ENCODE data around the gene TNRC6C. TPM values are rescaled to one million over a fixed set of nuclear protein-coding genes. Genes with fewer than 3 reads are reported as not detected.

TNRC6C gene
- total RNA-seq, 1 experiment from 2014 or later: 16.4 TPM

DNA sequence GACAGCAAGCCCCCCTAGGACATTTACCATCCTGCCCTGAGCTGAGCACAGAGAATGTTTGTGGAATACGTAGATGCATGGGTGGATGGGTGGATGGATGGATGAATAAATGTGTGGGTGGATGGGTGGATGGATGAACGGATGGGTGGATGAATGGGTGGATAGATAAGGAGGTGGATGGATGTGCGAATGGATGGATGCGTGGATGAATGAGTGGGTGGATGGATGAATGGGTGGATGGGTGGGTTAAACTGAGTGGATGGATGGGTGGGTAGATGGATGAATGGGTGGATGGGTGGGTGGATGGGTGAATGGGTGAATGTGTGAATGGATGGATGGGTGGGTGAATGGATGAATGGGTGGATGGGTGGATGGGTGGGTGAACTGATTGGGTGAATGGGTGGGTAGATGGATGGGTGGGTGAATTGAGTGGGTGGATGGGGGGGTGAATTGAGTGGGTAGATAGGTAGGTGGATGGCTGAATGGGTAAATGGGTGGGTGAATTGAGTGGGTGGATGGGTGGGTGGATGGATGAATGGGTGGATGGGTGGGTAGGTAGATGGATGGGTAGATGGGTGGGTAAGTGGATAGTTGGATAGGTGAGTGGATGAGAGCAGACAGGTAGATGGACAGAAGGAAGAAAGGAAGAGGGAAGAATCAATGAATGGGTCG is 164.9 kb downstream of the TNRC6C start:
- Mint-ChIP-seq H3K27me3 (ENCODE audit: insufficient read depth, unreplicated experiment) (no peaks in the 10 kb centered on the region), H3K36me3 (ENCODE audit: insufficient read depth, unreplicated experiment) (peaks cover 11% of the 10 kb centered on the region), H3K4me1 (ENCODE audit: insufficient read depth, unreplicated experiment) (no peaks in the 10 kb centered on the region), H3K9me3 (ENCODE audit: unreplicated experiment) (no peaks in the 10 kb centered on the region), H3K27ac (ENCODE audit: low read depth, unreplicated experiment) (no peak overlapping the region), H3K4me3 (ENCODE audit: unreplicated experiment) (no peak overlapping the region)
- DNase-seq (ENCODE audit: unreplicated experiment): no peak
- intact Hi-C loops (cut with micrococcal nuclease): no loop called here
- ChIA-PET POLR2A (no interaction called here), CTCF (interaction anchor here (0.9 kb wide), 1 partner anchor 10 kb away, joined by 3 read pairs; no protein-coding TSS in a partner anchor)
- no peak for TF ChIP-seq CTCF (IDR thresholded peaks at IDR 0.05; ENCODE audit: unreplicated experiment)
- BruUV-seq (replicated peaks): no TSS peak

GRCh38 chr17:78124081-78124835 is 165.8 kb downstream of the TNRC6C start:
- intact Hi-C loops (cut with micrococcal nuclease): no loop called here
- CTCF ChIA-PET: no interaction called here
- no peak for DNase-seq (ENCODE audit: unreplicated experiment)
- Mint-ChIP-seq H3K9me3 (ENCODE audit: unreplicated experiment) (no peaks in the 10 kb centered on the region), H3K27me3 (ENCODE audit: insufficient read depth, unreplicated experiment) (no peaks in the 10 kb centered on the region), H3K36me3 (ENCODE audit: insufficient read depth, unreplicated experiment) (peaks cover 11% of the 10 kb centered on the region), H3K27ac (ENCODE audit: low read depth, unreplicated experiment) (no peak overlapping the region), H3K4me1 (ENCODE audit: insufficient read depth, unreplicated experiment) (no peaks in the 10 kb centered on the region), H3K4me3 (ENCODE audit: unreplicated experiment) (no peak overlapping the region)
- no peak for TF ChIP-seq CTCF (IDR thresholded peaks at IDR 0.05; ENCODE audit: unreplicated experiment)
- no TSS peak for BruUV-seq (replicated peaks)
- POLR2A ChIA-PET: interaction anchor here (0.6 kb wide), 1 partner anchor 1492 kb away, joined by 3 read pairs; no protein-coding TSS in a partner anchor

DNA sequence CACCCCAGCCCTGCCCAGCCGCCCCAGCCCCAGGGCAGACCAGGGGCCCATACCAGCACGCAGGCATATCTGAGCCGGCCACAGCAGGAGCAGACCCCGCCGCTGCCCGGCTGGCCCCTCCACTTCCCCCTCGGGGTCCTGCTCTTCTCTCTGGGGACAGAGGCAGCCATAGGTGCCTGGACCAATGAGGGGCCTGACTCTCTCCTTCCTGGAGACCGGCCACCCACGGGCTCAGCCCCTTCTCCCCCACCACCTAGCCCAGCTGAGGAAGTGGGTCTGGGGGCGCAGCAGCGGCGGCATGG is 166.3 kb downstream of the TNRC6C start:
- Mint-ChIP-seq H3K4me3 (ENCODE audit: unreplicated experiment) (no peak overlapping the region), H3K4me1 (ENCODE audit: insufficient read depth, unreplicated experiment) (no peaks in the 10 kb centered on the region), H3K27me3 (ENCODE audit: insufficient read depth, unreplicated experiment) (no peaks in the 10 kb centered on the region), H3K9me3 (ENCODE audit: unreplicated experiment) (no peaks in the 10 kb centered on the region), H3K27ac (ENCODE audit: low read depth, unreplicated experiment) (no peak overlapping the region), H3K36me3 (ENCODE audit: insufficient read depth, unreplicated experiment) (peaks cover 11% of the 10 kb centered on the region)
- no peak for DNase-seq (ENCODE audit: unreplicated experiment)
- BruUV-seq (replicated peaks): no TSS peak
- ChIA-PET CTCF (no interaction called here), POLR2A (interaction anchor here (0.6 kb wide), 1 partner anchor 1493 kb away, joined by 3 read pairs; no protein-coding TSS in a partner anchor)
- intact Hi-C loops (cut with micrococcal nuclease): no loop called here
- no peak for TF ChIP-seq CTCF (IDR thresholded peaks at IDR 0.05; ENCODE audit: unreplicated experiment)

DNA sequence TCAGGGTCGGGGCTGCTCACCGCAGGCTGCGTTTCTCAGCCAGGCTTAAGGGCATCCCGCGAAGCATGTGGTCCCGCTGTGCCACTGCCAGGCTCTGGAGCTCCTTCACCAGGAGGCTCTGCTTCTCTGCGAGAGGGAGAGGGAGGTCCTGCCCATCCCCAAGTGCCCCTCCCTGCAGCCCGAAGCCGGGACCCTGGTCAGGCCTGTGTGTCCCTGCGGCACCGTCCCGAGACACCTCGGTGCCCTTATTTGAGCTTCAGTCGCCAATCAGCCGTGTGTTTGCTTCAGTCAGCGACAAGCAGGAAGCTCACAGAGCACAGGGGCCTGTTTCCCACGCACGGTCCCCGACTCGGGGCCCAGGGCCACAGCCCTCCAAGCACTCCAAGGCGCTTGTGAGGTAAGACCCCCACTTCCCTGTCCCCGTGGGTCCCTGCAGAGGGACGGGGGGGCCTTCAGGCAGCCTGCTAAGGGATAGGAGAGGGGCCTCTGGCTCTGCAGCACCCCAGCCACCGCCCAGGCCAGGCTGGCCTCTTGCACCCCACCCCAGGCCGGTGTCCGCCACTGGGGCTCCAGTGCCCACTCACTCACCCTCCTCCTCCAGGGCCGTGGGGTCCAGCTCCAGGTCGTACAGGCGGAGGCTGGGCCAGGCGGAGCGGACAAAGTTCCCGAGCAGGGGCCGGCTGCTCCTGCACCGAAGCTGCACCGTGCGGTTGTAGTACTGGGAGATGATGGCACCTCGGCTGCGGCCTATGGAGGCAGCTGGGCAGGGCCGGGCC is 166.8 kb downstream of the TNRC6C start:
- no TSS peak for BruUV-seq (replicated peaks)
- peaks cover 11% of the 10 kb centered on the region for H3K36me3 Mint-ChIP-seq (ENCODE audit: insufficient read depth, unreplicated experiment)
- H3K4me1 Mint-ChIP-seq (ENCODE audit: insufficient read depth, unreplicated experiment): no peaks in the 10 kb centered on the region
- no peak for TF ChIP-seq CTCF (IDR thresholded peaks at IDR 0.05; ENCODE audit: unreplicated experiment)
- H3K27me3 Mint-ChIP-seq (ENCODE audit: insufficient read depth, unreplicated experiment): no peaks in the 10 kb centered on the region
- H3K27ac Mint-ChIP-seq (ENCODE audit: low read depth, unreplicated experiment): no peak overlapping the region
- intact Hi-C loops (cut with micrococcal nuclease): no loop called here
- H3K9me3 Mint-ChIP-seq (ENCODE audit: unreplicated experiment): no peaks in the 10 kb centered on the region
- POLR2A ChIA-PET: no interaction called here
- H3K4me3 Mint-ChIP-seq (ENCODE audit: unreplicated experiment): no peak overlapping the region
- no peak for DNase-seq (ENCODE audit: unreplicated experiment)
- CTCF ChIA-PET: interaction anchor here (0.5 to 0.6 kb wide), 2 partner anchors 36 to 125 kb away, joined by 3 to 4 read pairs; no protein-coding TSS in a partner anchor
